GM12873 (cell line): ENCODE measurements around the gene BRD3.

ENCODE experiments used
- TF ChIP-seq, protein P1 (sequence below): IDR thresholded peaks from 2 replicates; pipeline ENCODE4 v1.5.1; 2012; ENCODE audit warnings: low read depth, mild to moderate bottlenecking, moderate library complexity, low read length, control low read depth; ENCODE audit not compliant: insufficient read depth; ENCODE audit errors: missing control alignments

The BRD3 gene

GRCh38 chr9:134045841-134046544, 21.8 kb downstream of the BRD3 start:
- TF ChIP-seq, protein P1, sequence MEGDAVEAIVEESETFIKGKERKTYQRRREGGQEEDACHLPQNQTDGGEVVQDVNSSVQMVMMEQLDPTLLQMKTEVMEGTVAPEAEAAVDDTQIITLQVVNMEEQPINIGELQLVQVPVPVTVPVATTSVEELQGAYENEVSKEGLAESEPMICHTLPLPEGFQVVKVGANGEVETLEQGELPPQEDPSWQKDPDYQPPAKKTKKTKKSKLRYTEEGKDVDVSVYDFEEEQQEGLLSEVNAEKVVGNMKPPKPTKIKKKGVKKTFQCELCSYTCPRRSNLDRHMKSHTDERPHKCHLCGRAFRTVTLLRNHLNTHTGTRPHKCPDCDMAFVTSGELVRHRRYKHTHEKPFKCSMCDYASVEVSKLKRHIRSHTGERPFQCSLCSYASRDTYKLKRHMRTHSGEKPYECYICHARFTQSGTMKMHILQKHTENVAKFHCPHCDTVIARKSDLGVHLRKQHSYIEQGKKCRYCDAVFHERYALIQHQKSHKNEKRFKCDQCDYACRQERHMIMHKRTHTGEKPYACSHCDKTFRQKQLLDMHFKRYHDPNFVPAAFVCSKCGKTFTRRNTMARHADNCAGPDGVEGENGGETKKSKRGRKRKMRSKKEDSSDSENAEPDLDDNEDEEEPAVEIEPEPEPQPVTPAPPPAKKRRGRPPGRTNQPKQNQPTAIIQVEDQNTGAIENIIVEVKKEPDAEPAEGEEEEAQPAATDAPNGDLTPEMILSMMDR = no peak

DNA sequence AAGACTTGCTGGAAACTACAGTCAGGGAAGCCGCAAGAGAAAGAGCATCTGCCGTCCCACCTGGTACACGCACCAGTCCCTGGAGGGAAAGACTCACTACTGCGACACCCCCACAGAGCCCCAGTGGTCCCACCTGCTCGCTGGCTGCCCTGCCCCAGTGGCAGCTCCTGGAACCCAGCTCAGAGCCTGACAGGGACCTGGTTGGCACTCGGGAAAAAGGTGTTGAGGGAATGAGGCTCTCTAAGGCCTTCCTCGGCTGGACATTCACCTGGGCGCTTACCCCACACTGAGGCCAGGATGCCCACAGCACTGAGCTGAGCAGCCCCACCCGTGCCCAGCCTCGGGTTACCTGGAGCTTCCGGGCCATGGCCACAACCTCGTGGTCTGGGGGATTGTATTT, 22.9 kb downstream of the BRD3 start:
- TF ChIP-seq, protein P1 = no peak

DNA sequence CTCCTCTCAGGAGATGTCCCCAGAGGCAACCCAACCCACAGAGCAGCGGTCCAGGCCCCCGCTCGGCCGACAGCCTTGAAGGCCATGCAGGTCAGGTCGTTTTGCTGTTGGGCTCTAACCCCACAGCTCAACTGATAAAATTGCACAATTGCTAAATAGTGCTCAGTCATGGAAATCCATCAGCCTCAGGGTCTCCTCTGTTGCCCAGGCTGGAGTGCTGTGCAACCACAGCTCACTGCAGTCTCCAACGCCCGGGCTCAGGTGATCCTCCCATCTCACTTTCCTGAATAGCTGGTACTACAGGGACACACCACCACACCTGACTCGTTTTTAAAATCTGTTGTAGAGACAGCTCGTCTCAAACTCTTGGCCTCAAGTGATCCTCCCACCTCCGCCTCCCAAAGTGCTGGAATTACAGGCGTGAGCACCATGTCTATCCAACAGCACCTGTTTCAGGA, 24.3 kb downstream of the BRD3 start:
- TF ChIP-seq, protein P1 = no peak

GRCh38 chr9:134041649-134041962, 26.2 kb downstream of the BRD3 start:
- TF ChIP-seq, protein P1 = no peak

DNA sequence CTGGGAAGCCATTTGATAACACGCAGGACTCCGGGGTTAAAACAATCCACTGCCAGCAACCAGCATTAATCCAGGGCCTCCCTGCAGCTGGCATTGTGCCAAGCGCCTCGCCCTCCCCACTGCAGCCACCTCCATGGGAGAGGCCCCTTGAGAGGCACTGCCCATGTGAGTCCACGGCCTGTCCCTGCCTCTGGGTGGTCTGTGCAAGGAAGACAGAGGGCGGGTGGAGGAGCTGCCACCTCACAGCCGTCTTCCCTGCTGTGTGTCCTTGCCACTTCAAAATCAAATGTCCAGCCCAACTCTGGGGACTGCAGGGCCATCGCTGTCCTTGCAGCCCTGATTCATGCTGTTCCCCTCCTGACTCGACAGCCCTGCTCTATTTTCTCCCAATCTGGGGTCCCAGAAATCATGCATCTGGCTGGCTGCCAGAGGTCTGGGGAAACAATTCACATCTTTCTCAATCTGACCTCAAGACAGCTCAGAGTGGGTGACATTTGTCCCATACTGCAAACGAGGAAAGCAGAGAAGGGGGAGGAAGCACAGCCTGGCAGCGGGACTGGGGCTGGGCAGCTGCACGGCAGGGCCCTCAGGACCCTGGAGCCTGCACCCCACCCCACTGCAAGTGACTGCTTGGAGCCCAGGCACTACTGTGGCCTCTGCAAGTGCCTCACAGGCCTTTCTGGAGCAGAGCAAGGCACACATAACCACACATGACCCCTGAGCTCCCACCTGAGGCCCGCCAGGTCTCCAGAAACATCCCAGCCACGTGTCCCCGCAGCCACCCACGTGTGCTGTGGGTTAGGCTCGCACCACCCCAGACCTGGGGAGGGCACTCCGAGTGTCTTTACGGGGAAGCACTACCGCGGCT, 26.8 kb downstream of the BRD3 start:
- TF ChIP-seq, protein P1 = no peak

- TF ChIP-seq, protein P1 = no peak
These were observed 27.7 kb downstream of the BRD3 start for GRCh38 chr9:134040176-134040565.

- TF ChIP-seq, protein P1 = no peak
These were observed 28.2 kb downstream of the BRD3 start for GRCh38 chr9:134039386-134040175.
